ENCODE results near the gene MAP3K1. TPM values are rescaled to one million over a fixed set of nuclear protein-coding genes. Genes with fewer than 3 reads are reported as not detected.

The MAP3K1 gene
- total RNA-seq, 1 experiment from 2014 or later, result 5.7 TPM

DNA sequence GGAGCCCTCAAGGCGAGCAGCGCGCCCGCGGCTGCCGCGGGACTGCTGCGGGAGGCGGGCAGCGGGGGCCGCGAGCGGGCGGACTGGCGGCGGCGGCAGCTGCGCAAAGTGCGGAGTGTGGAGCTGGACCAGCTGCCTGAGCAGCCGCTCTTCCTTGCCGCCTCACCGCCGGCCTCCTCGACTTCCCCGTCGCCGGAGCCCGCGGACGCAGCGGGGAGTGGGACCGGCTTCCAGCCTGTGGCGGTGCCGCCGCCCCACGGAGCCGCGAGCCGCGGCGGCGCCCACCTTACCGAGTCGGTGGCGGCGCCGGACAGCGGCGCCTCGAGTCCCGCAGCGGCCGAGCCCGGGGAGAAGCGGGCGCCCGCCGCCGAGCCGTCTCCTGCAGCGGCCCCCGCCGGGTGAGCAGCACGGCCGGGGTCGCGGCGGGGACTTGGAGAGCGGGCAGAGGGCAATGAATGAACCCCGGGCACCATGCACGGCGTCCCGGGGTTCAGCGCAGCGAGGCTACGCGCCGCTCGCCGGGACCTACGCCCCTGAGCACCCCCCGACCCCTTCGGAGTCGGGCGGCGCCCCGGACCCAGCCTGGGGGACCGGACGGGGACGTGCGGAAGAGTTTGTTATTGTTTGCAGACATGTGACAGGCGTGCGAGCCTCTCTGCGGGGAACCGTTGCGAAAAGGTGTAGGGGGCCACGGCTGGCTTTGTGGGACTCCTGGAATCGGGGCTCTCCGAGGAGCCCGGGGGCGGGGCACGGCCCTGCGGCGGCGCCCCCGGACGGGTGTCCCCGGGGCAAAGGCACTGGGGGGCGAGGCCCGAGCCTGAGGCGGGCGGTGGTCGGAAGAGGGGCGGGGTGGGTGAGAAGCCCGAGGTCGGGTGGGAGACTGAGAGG lies 553 bp downstream of the MAP3K1 start:
- intact Hi-C loops (cut with micrococcal nuclease), result loop anchor here (5.0 kb wide), 1 partner anchor 544 kb away; no protein-coding TSS in a partner anchor
- Histone ChIP-seq H3K36me3 (ENCODE audit: low read depth, low read length) (no peaks in the 10 kb centered on the region), H3K9ac (ENCODE audit: low read length) (peak overlapping the region; percentile 65), H3K4me1 (ENCODE audit: insufficient read depth, low read length) (peaks cover 6% of the 10 kb centered on the region), H3K27ac (ENCODE audit: low read length) (peak overlapping the region; percentile 43; the same call in 1 of the 2 replicates), H3K4me2 (ENCODE audit: low read length) (peak overlapping the region; percentile 91), H3K4me3 (ENCODE audit: low read length) (peak overlapping the region; percentile 69), H3F3A (ENCODE audit: low read length, unreplicated experiment) (no peaks in the 10 kb centered on the region), H2AFZ (ENCODE audit: low read length) (peak overlapping the region; percentile 74; the same call in 1 of the 2 replicates), H4K20me1 (ENCODE audit: low read length) (no peaks in the 10 kb centered on the region), H3K27me3 (ENCODE audit: low read length) (no peaks in the 10 kb centered on the region), H3K79me2 (ENCODE audit: low read length) (peaks cover 49% of the 10 kb centered on the region), H3K9me3 (ENCODE audit: low read length) (no peaks in the 10 kb centered on the region), H3K9me2 (replicated peaks; ENCODE audit: low read length) (no peaks in the 10 kb centered on the region)
- ATAC-seq (peak; percentile 21), DNase-seq (no peak)
- TF ChIP-seq CTCF (conservative IDR thresholded peaks at IDR 0.05; ENCODE audit: low read depth, low read length) (no peak), EZH2 (IDR thresholded peaks at IDR 0.05; ENCODE audit: low read length, unreplicated experiment) (no peak), EZH2phosphoT487 (IDR thresholded peaks at IDR 0.05; ENCODE audit: borderline replicate concordance, low read length) (no peak)
- ChIA-PET POLR2A (ENCODE audit: unreplicated experiment) (no interaction called here), CTCF (interaction anchor here (0.6 kb wide), 1 partner anchor 372 kb away, joined by 3 read pairs; no protein-coding TSS in a partner anchor)
- BruUV-seq (replicated peaks), result no TSS peak

- H3K4me1 ChIP-seq (ENCODE audit: insufficient read depth, low read length), result peaks cover 6% of the 10 kb centered on the region
- no peaks in the 10 kb centered on the region for H3K9me3 ChIP-seq (ENCODE audit: low read length)
- H3K4me3 ChIP-seq (ENCODE audit: low read length), result peak overlapping the region; percentile 69
- no peak for TF ChIP-seq EZH2 (IDR thresholded peaks at IDR 0.05; ENCODE audit: low read length, unreplicated experiment)
- no peak for TF ChIP-seq CTCF (conservative IDR thresholded peaks at IDR 0.05; ENCODE audit: low read depth, low read length)
- no peak for TF ChIP-seq EZH2phosphoT487 (IDR thresholded peaks at IDR 0.05; ENCODE audit: borderline replicate concordance, low read length)
- ChIA-PET CTCF (no interaction called here), POLR2A (ENCODE audit: unreplicated experiment) (no interaction called here)
- H4K20me1 ChIP-seq (ENCODE audit: low read length), result no peaks in the 10 kb centered on the region
- peak overlapping the region; percentile 91 for H3K4me2 ChIP-seq (ENCODE audit: low read length)
- H3K27me3 ChIP-seq (ENCODE audit: low read length), result no peaks in the 10 kb centered on the region
- no peaks in the 10 kb centered on the region for H3K9me2 ChIP-seq (replicated peaks; ENCODE audit: low read length)
- intact Hi-C loops (cut with micrococcal nuclease), result loop anchor here (5.0 kb wide), 1 partner anchor 544 kb away; no protein-coding TSS in a partner anchor
- DNase-seq (peak; percentile 53), ATAC-seq (peak; percentile 26)
- no peaks in the 10 kb centered on the region for H3K36me3 ChIP-seq (ENCODE audit: low read depth, low read length)
- H3K27ac ChIP-seq (ENCODE audit: low read length), result peak overlapping the region; percentile 43
- peak overlapping the region; percentile 65 for H3K9ac ChIP-seq (ENCODE audit: low read length)
- H3F3A ChIP-seq (ENCODE audit: low read length, unreplicated experiment), result no peaks in the 10 kb centered on the region
- H2AFZ ChIP-seq (ENCODE audit: low read length), result peak overlapping the region; percentile 74
- BruUV-seq (replicated peaks), result no TSS peak
- H3K79me2 ChIP-seq (ENCODE audit: low read length), result peaks cover 57% of the 10 kb centered on the region
These were observed 1.3 kb downstream of the MAP3K1 start for GRCh38 chr5:56816546-56817081.
